BJ (cell line): ENCODE data around the gene ACER1. TPM values are rescaled to one million over a fixed set of nuclear protein-coding genes. Genes with fewer than 3 reads are reported as not detected.
"Not testable (repeated sequence)": the region's sequence is repeated elsewhere in the genome, so short reads cannot be mapped to it uniquely, and the experiment has no call there.

Experiments
- CTCF ChIA-PET: fragments of 350-600 bp; formaldehyde crosslinking; extraction: SDS; loops from one replicate; lab custom pipeline; 2021; ENCODE audit warnings: antibody characterized with exemption, inconsistent platforms; lab: Yijun Ruan, JAX
- POLR2A ChIA-PET: fragments of 300-600 bp; sonication (Branson Sonifier 250); formaldehyde crosslinking; extraction: SDS; loops from one replicate; lab custom pipeline; 2021; ENCODE audit warnings: antibody characterized with exemption; lab: Charles Lee
- DNase-seq: peaks from one replicate; pipeline ENCODE4 v3.0.0-alpha.2; 2011; ENCODE audit warnings: low read depth
- H3K27me3 ChIP-seq: 2 replicates; pipeline ENCODE4 v1.6.0; 2011; ENCODE audit warnings: low read length; ENCODE audit not compliant: control insufficient read depth, insufficient read depth
- H3K36me3 ChIP-seq: 2 replicates; pipeline ENCODE4 v1.5.1; 2011; ENCODE audit warnings: low read length; ENCODE audit not compliant: control insufficient read depth, insufficient read depth
- H3K4me3 ChIP-seq: 2 replicates; pipeline ENCODE4 v1.5.1; 2011; ENCODE audit warnings: low read depth, mild to moderate bottlenecking, control low read depth, low read length
- CTCF ChIP-seq: IDR thresholded peaks from 2 replicates; pipeline ENCODE4 v1.5.1; 2011; ENCODE audit warnings: low read depth, mild to moderate bottlenecking, control low read depth, inconsistent platforms, low read length, moderate library complexity; ENCODE audit not compliant: insufficient read depth
- polyA plus RNA-seq: library from polyadenylated mRNA; depleted of rRNA; stranded (reverse); fragments of >200 nt; gene quantifications from 2 replicates; pipeline ENCODE4 v1.2.3, GENCODE V29; 2011

Gene ACER1
- polyA plus RNA-seq, 1 experiment: 0.10 TPM

GRCh38 chr19:6362027-6362350, 28.6 kb upstream of the ACER1 start:
- H3K27me3 ChIP-seq: no peaks in the 10 kb centered on the region

GRCh38 chr19:6360857-6361216, 27.4 kb upstream of the ACER1 start:
- peak overlapping the region; percentile 92 for H3K4me3 ChIP-seq
- ChIA-PET CTCF (interaction anchor here (1.3 to 1.5 kb wide), 3 partner anchors 8 to 13 kb away, joined by 3 to 5 read pairs (median 3); no protein-coding TSS in a partner anchor), POLR2A (interaction anchor here (1.0 kb wide), 1 partner anchor 12 kb away, joined by 6 read pairs; the partner anchor contains the start of gene ALKBH7)
- H3K36me3 ChIP-seq, H3K27me3 ChIP-seq, DNase-seq: not testable (repeated sequence)

More at GRCh38 chr19:6362027-6362350, 28.6 kb upstream of the ACER1 start:
- peak overlapping the region; percentile 92 for H3K4me3 ChIP-seq
- H3K36me3 ChIP-seq: peaks cover 15% of the 10 kb centered on the region
- CTCF ChIA-PET: interaction anchor here (1.5 kb wide), 1 partner anchor 14 kb away, joined by 3 read pairs; no protein-coding TSS in a partner anchor
- POLR2A ChIA-PET: no interaction called here
- TF ChIP-seq CTCF: no peak
- DNase-seq: no peak

GRCh38 chr19:6360445-6360844, 27.0 kb upstream of the ACER1 start:
- POLR2A ChIA-PET, H3K27me3 ChIP-seq, H3K36me3 ChIP-seq, DNase-seq, H3K4me3 ChIP-seq: not testable (repeated sequence)
- CTCF ChIA-PET: interaction anchor here (1.3 kb wide), 2 partner anchors 8 to 10 kb away, joined by 3 to 5 read pairs; no protein-coding TSS in a partner anchor

- no peak for DNase-seq
- Histone ChIP-seq H3K4me3 (no peak overlapping the region), H3K27me3 (no peaks in the 10 kb centered on the region), H3K36me3 (peaks cover 4% of the 10 kb centered on the region)
- ChIA-PET CTCF (interaction anchor here (1.3 kb wide), 2 partner anchors 7 to 10 kb away, joined by 3 to 5 read pairs; no protein-coding TSS in a partner anchor), POLR2A (no interaction called here)
- no peak for TF ChIP-seq CTCF
These were observed 26.3 kb upstream of the ACER1 start for GRCh38 chr19:6359568-6360341.

GRCh38 chr19:6358003-6358402, 24.6 kb upstream of the ACER1 start:
- H3K4me3 ChIP-seq: no peak overlapping the region
- no peaks in the 10 kb centered on the region for H3K27me3 ChIP-seq
- H3K36me3 ChIP-seq: no peaks in the 10 kb centered on the region
- CTCF ChIA-PET: interaction anchor here (1.0 kb wide), 1 partner anchor 192 kb away, joined by 4 read pairs; no protein-coding TSS in a partner anchor
- DNase-seq: no peak
- TF ChIP-seq CTCF: no peak
- POLR2A ChIA-PET: no interaction called here

- no peak for TF ChIP-seq CTCF
- ChIA-PET POLR2A (no interaction called here), CTCF (interaction anchor here (0.6 to 1.4 kb wide), 2 partner anchors 28 to 232 kb away, joined by 3 to 4 read pairs; no protein-coding TSS in a partner anchor)
- no peaks in the 10 kb centered on the region for H3K27me3 ChIP-seq
- H3K36me3 ChIP-seq: no peaks in the 10 kb centered on the region
- no peak overlapping the region for H3K4me3 ChIP-seq
- no peak for DNase-seq
These were observed 23.8 kb upstream of the ACER1 start for GRCh38 chr19:6357174-6357573.

- POLR2A ChIA-PET, CTCF ChIA-PET, H3K36me3 ChIP-seq, H3K27me3 ChIP-seq, H3K4me3 ChIP-seq, DNase-seq: not testable (repeated sequence)
These were observed 22.1 kb upstream of the ACER1 start for GRCh38 chr19:6355321-6356040.
